Endothelial cell of umbilical vein (primary cell): ENCODE results near the gene RANGRF. TPM values are rescaled to one million over a fixed set of nuclear protein-coding genes. Genes with fewer than 3 reads are reported as not detected.

Source experiments
- BruUV-seq: library from RNA; stranded (reverse); fragments of 400-500 nt; replicated peaks from 2 replicates; lab custom pipeline; 2021; lab: Mats Ljungman, UMichigan
- CTCF ChIA-PET: fragments of 300-600, 350-600 bp; sonication (Branson Sonifier 250); formaldehyde crosslinking; loops from one replicate; lab custom pipeline; 2021; ENCODE audit warnings: antibody characterized with exemption, inconsistent platforms; lab: Charles Lee
- POLR2A ChIA-PET: fragments of 300-600, 350-600 bp; sonication (Branson Sonifier 250); formaldehyde crosslinking; loops from one replicate; lab custom pipeline; 2021; ENCODE audit warnings: antibody characterized with exemption, inconsistent platforms; lab: Charles Lee
- DNase-seq: peaks from one replicate; pipeline ENCODE4 v3.0.0-alpha.2; 2011; ENCODE audit warnings: low read depth, low spot score
- FAIRE-seq: peaks from 2 replicates; lab custom pipeline; 2011; peaks lifted over from hg19 to GRCh38; lab: Jason Lieb, UNC
- H2AFZ ChIP-seq: 2 replicates; pipeline ENCODE4 v1.6.0; 2012; ENCODE audit warnings: low read depth, low read length, control low read depth, inconsistent platforms
- H3K27ac ChIP-seq: 2 replicates; pipeline ENCODE4 v1.5.1; 2011; ENCODE audit warnings: low read depth, mild to moderate bottlenecking, control low read depth, low read length, moderate library complexity; ENCODE audit not compliant: insufficient read depth
- H3K27me3 ChIP-seq, 2 experiments: 2 replicates each; pipeline versions ENCODE4 v1.6.0 to v1.6.1; 2011; ENCODE audit warnings: low read length in 2 of 2, mixed read lengths in 1 of 2; ENCODE audit not compliant: control insufficient read depth in 2 of 2, insufficient read depth in 2 of 2
- H3K36me3 ChIP-seq, 2 experiments: 2 replicates in 1 of 2; 3 replicates in 1 of 2; pipeline ENCODE4 v1.5.1; 2011; ENCODE audit warnings: low read length in 2 of 2, mild to moderate bottlenecking in 1 of 2, moderate library complexity in 1 of 2; ENCODE audit not compliant: control insufficient read depth in 2 of 2, insufficient read depth in 2 of 2; ENCODE audit errors: extremely low read depth in 1 of 2
- H3K4me1 ChIP-seq: 3 replicates; pipeline ENCODE4 v1.5.1; 2011; ENCODE audit warnings: mild to moderate bottlenecking, low read length; ENCODE audit not compliant: control insufficient read depth, insufficient read depth; ENCODE audit errors: extremely low read depth
- H3K4me2 ChIP-seq: 2 replicates; pipeline ENCODE4 v1.6.1; 2011; ENCODE audit warnings: low read length, control low read depth, mixed read lengths; ENCODE audit not compliant: insufficient read depth
- H3K4me3 ChIP-seq, 3 experiments: fragments of 200-600 bp in 1 of 3; sonication (generic), shearing (Covaris generic) in 1 of 3; replicated peaks in 1 of 3; 2 replicates each; pipeline ENCODE4 v1.5.1; 2011 to 2016; ENCODE audit warnings: control low read depth in 3 of 3, low read length in 3 of 3, mild to moderate bottlenecking in 2 of 3, inconsistent platforms in 1 of 3, low read depth in 1 of 3, moderate library complexity in 1 of 3; ENCODE audit not compliant: insufficient read depth in 1 of 3
- H3K79me2 ChIP-seq: 2 replicates; pipeline ENCODE4 v1.6.0; 2012; ENCODE audit warnings: low read length, inconsistent platforms; ENCODE audit not compliant: control insufficient read depth, insufficient read depth
- H3K9ac ChIP-seq: replicated peaks from 2 replicates; pipeline ENCODE3; 2011; ENCODE audit warnings: low read length, control low read depth; ENCODE audit not compliant: insufficient read depth; ENCODE audit errors: extremely low read depth
- H3K9me1 ChIP-seq: replicated peaks from 3 replicates; pipeline ENCODE4 v1.6.0; 2011; ENCODE audit warnings: mild to moderate bottlenecking, low read length; ENCODE audit not compliant: control insufficient read depth, insufficient read depth; ENCODE audit errors: extremely low read depth
- H3K9me3 ChIP-seq: replicated peaks from 2 replicates; pipeline ENCODE4 v1.5.1; 2012; ENCODE audit warnings: low read length, inconsistent platforms; ENCODE audit not compliant: control insufficient read depth, insufficient read depth
- H4K20me1 ChIP-seq: replicated peaks from 2 replicates; pipeline ENCODE3; 2011; ENCODE audit warnings: mild to moderate bottlenecking, low read length; ENCODE audit not compliant: control insufficient read depth, insufficient read depth; ENCODE audit errors: extremely low read depth
- CTCF ChIP-seq, 2 donors: IDR thresholded peaks; 1 replicate in 1 of 2; 2 replicates in 1 of 2; pipeline ENCODE4 v1.5.1; 2011; ENCODE audit warnings: low read length in 2 of 2, mild to moderate bottlenecking in 2 of 2, moderate library complexity in 2 of 2, control low read depth in 1 of 2, inconsistent platforms in 1 of 2, low read depth in 1 of 2; ENCODE audit not compliant: insufficient read depth in 1 of 2; ENCODE audit errors: extremely low read depth in 1 of 2
- EZH2 ChIP-seq: IDR thresholded peaks from 2 replicates; pipeline ENCODE4 v1.6.1; 2012; ENCODE audit warnings: borderline replicate concordance, low read depth, mild to moderate bottlenecking, moderate library complexity, low read length, inconsistent platforms; ENCODE audit not compliant: severe bottlenecking
- FOS ChIP-seq: IDR thresholded peaks from 2 replicates; pipeline ENCODE4 v1.6.1; 2011; ENCODE audit warnings: mild to moderate bottlenecking, low read length, moderate library complexity, borderline replicate concordance; ENCODE audit not compliant: insufficient read depth
- GATA2 ChIP-seq: IDR thresholded peaks from 2 replicates; pipeline ENCODE4 v1.7.0; 2011; ENCODE audit warnings: low read depth, mild to moderate bottlenecking, moderate library complexity, mixed read lengths, low read length; ENCODE audit not compliant: insufficient read length, insufficient read depth
- JUN ChIP-seq: IDR thresholded peaks from 2 replicates; pipeline ENCODE4 v1.6.1; 2011; ENCODE audit warnings: borderline replicate concordance, low read depth; ENCODE audit not compliant: insufficient read length, insufficient read depth
- MAX ChIP-seq: IDR thresholded peaks from 2 replicates; pipeline ENCODE4 v1.6.1; 2011; ENCODE audit not compliant: insufficient read depth, insufficient read length
- MYC ChIP-seq: IDR thresholded peaks from one replicate; pipeline ENCODE4 v1.6.1; 2011; ENCODE audit warnings: mild to moderate bottlenecking, low read depth, low read length
- POLR2A ChIP-seq: IDR thresholded peaks from 2 replicates; pipeline ENCODE4 v1.6.1; 2012; ENCODE audit warnings: low read depth, mild to moderate bottlenecking, control low read depth, low read length
- POLR2AphosphoS5 ChIP-seq: IDR thresholded peaks from 2 replicates; pipeline ENCODE4 v1.6.1; 2012; ENCODE audit warnings: low read depth, mild to moderate bottlenecking, control low read depth, low read length, moderate library complexity; ENCODE audit not compliant: insufficient read depth
- dilution Hi-C: fragments of 300-500 bp; cut with MboI; formaldehyde crosslinking; loops from one replicate; pipeline ENCODE4 v1.15.0; 2019; ENCODE audit warnings: low sequenced_read_pairs; ENCODE audit not compliant: extremely low pct_ligation_motif_present
- intact Hi-C: fragments of 100-400 bp; cut with micrococcal nuclease; formaldehyde crosslinking; loops from one replicate; pipeline ENCODE4 v1.10.0; 2022
- polyA plus RNA-seq, 4 experiments: library from polyadenylated mRNA; depleted of rRNA in 3 of 4; stranded (reverse) in 3 of 4; unstranded in 1 of 4; fragments of >200 nt; gene quantifications; 2 replicates each; pipeline versions ENCODE4 v1.2.1 to v1.2.3, GENCODE V29; 2011 to 2012; ENCODE audit warnings: missing spikeins in 1 of 4
- total RNA-seq: library from RNA; stranded (reverse); gene quantifications from 2 replicates; pipeline ENCODE4 v1.2.3, GENCODE V29; 2021

Gene RANGRF
- total and polyA plus RNA-seq, 2 donors (not counting 3 experiments of a cell fraction or from before 2014, with no cell fraction given), result 36.5 to 52.7 TPM

GRCh38 chr17:8243827-8244226 lies 44.6 kb upstream of the RANGRF start:
- no peaks in the 10 kb centered on the region for H3K27me3 ChIP-seq
- H3K4me3 ChIP-seq, result no peak overlapping the region
- CTCF ChIA-PET, result interaction anchor here (0.6 to 1.9 kb wide), 3 partner anchors 16 to 121 kb away, joined by 3 to 8 read pairs (median 5); no protein-coding TSS in a partner anchor
- H3K4me1 ChIP-seq, result peaks cover 2% of the 10 kb centered on the region
- no peak for FAIRE-seq
- TF ChIP-seq FOS (no peak), POLR2A (no peak), POLR2AphosphoS5 (no peak), GATA2 (no peak), EZH2 (no peak), JUN (no peak), MYC (no peak), CTCF (IDR thresholded peaks at IDR 0.05; ENCODE audit: extremely low read depth in 1 of 2, insufficient read depth in 1 of 2, low read depth in 1 of 2, low read length in 2 of 2) (no peak), MAX (no peak)
- no peak overlapping the region for H3K27ac ChIP-seq
- H3K4me2 ChIP-seq, result no peak overlapping the region
- peaks cover 0 to 2% of the 10 kb centered on the region in 2 experiments for H3K36me3 ChIP-seq
- intact Hi-C loops (no loop called here), dilution Hi-C loops (no loop called here)
- no peaks in the 10 kb centered on the region for H3K9me1 ChIP-seq
- H3K79me2 ChIP-seq, result peaks cover 15% of the 10 kb centered on the region
- no peaks in the 10 kb centered on the region for H4K20me1 ChIP-seq
- no peak overlapping the region for H2AFZ ChIP-seq
- H3K9ac ChIP-seq, result no peak overlapping the region
- no peaks in the 10 kb centered on the region for H3K9me3 ChIP-seq
- POLR2A ChIA-PET, result no interaction called here
- DNase-seq, result no peak
- no TSS peak for BruUV-seq
